Astrocyte (in vitro differentiated cells and primary cell): ENCODE results near the gene ERH.

Experiments used
- EZH2 ChIP-seq: IDR thresholded peaks from 2 replicates; pipeline ENCODE4 v1.6.1; 2012; ENCODE audit warnings: mild to moderate bottlenecking, low read length, inconsistent platforms; ENCODE audit not compliant: insufficient read depth
- TF ChIP-seq, protein P1 (sequence below): IDR thresholded peaks from 2 replicates; pipeline ENCODE4 v1.5.1; 2011; ENCODE audit warnings: low read depth, mild to moderate bottlenecking, inconsistent platforms, low read length, moderate library complexity; ENCODE audit not compliant: insufficient read depth

DNA sequence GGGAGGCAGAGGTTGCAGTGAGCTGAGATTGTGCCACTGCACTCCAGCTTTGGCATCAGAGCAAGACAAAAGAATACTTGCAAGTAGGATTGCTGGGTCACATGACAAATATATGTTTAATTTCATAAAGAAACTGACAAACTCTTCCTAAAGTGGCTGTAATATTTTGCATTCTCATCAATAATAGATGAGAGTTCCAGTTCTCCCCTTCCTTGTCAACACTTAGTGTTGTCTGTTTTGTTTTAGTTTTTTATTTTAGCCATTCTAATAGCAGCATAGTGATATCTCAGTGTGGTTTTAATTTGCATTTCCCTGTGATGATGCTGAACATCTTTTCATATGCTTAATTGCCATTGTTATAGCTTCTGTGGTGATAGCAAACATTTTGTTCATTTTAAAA is 31.5 kb upstream of the ERH start:
- TF ChIP-seq, protein P1, sequence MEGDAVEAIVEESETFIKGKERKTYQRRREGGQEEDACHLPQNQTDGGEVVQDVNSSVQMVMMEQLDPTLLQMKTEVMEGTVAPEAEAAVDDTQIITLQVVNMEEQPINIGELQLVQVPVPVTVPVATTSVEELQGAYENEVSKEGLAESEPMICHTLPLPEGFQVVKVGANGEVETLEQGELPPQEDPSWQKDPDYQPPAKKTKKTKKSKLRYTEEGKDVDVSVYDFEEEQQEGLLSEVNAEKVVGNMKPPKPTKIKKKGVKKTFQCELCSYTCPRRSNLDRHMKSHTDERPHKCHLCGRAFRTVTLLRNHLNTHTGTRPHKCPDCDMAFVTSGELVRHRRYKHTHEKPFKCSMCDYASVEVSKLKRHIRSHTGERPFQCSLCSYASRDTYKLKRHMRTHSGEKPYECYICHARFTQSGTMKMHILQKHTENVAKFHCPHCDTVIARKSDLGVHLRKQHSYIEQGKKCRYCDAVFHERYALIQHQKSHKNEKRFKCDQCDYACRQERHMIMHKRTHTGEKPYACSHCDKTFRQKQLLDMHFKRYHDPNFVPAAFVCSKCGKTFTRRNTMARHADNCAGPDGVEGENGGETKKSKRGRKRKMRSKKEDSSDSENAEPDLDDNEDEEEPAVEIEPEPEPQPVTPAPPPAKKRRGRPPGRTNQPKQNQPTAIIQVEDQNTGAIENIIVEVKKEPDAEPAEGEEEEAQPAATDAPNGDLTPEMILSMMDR = no peak
- TF ChIP-seq EZH2 = no peak
